Fibroblast of pulmonary artery (primary cell): ENCODE measurements around the gene DDR2.
"Not testable (repeated sequence)": the region's sequence is repeated elsewhere in the genome, so short reads cannot be mapped to it uniquely, and the experiment has no call there.

ENCODE experiments used
- DNase-seq: peaks from one replicate; pipeline ENCODE4 v3.0.0-alpha.2; 2010; ENCODE audit warnings: low read depth
- H3K4me3 ChIP-seq: replicated peaks from 2 replicates; pipeline ENCODE4 v1.5.1; 2011; ENCODE audit warnings: low read depth, mild to moderate bottlenecking, control low read depth, low read length, moderate library complexity
- TF ChIP-seq, protein P1 (sequence below): IDR thresholded peaks from 2 replicates; pipeline ENCODE4 v1.5.1; 2011; ENCODE audit warnings: mild to moderate bottlenecking, control low read depth, low read length, inconsistent platforms; ENCODE audit errors: missing control alignments

DDR2 gene

DNA sequence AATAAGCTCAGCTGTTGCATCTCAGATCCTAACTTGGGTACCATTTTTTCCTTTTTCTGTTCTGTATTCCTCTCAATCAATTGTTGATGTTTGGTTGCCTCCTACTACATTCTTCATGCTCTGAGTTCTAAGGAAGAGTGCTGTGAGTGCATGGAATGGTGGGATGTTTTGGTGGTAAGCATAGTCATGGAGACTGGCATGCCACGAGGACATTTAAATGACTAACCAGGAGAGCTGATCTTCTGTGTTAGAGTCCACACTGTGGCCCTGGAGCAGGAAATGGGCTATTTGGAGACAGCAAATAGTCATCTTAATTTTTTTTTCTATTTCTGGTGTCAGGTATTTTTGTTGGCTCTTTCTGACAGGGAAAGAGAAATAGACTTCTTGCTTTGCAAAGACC, 88.7 kb downstream of the DDR2 start:
- no peak overlapping the region for H3K4me3 ChIP-seq
- no peak for DNase-seq
- TF ChIP-seq, protein P1, sequence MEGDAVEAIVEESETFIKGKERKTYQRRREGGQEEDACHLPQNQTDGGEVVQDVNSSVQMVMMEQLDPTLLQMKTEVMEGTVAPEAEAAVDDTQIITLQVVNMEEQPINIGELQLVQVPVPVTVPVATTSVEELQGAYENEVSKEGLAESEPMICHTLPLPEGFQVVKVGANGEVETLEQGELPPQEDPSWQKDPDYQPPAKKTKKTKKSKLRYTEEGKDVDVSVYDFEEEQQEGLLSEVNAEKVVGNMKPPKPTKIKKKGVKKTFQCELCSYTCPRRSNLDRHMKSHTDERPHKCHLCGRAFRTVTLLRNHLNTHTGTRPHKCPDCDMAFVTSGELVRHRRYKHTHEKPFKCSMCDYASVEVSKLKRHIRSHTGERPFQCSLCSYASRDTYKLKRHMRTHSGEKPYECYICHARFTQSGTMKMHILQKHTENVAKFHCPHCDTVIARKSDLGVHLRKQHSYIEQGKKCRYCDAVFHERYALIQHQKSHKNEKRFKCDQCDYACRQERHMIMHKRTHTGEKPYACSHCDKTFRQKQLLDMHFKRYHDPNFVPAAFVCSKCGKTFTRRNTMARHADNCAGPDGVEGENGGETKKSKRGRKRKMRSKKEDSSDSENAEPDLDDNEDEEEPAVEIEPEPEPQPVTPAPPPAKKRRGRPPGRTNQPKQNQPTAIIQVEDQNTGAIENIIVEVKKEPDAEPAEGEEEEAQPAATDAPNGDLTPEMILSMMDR, result no peak

DNA sequence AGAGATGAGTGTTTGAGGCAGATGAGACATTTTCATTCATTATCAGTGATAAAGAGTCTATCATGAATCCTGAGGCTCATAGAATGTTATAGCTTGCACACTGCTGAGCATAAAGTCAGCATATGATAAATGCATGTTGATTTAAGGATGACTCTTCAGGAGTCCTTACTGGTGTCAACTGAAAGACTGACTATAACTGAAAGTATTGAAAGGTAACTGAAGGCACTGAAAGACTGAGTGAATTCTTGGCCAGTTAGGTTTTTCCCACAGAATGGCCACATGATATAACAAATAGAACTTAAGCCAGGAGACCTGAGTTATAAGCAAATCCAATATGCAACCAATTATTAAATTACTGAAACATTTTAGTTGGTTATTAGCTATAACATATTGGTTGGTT, 89.2 kb downstream of the DDR2 start:
- TF ChIP-seq, protein P1, result no peak
- no peak overlapping the region for H3K4me3 ChIP-seq
- DNase-seq, result no peak

DNA sequence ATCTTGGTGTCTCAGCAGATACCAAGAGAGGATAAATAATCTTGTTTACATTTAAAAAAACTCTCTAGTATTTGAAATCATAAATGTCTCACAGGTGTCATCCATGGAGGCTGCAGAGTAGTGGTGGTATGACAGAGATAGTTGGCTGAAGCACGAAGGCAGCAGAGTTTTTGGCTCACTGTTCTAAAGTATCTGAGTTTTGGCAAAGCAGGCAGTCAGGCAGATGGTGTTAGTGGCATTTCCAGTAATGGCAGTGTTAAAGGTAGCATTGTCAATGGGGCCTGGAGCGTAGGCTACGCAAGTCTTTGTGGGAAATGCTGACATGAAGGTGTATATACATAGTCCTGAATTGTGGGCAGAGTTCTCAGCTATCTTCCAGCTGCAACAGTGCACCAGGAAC, 89.8 kb downstream of the DDR2 start:
- no peak for DNase-seq
- TF ChIP-seq, protein P1, result no peak

DNA sequence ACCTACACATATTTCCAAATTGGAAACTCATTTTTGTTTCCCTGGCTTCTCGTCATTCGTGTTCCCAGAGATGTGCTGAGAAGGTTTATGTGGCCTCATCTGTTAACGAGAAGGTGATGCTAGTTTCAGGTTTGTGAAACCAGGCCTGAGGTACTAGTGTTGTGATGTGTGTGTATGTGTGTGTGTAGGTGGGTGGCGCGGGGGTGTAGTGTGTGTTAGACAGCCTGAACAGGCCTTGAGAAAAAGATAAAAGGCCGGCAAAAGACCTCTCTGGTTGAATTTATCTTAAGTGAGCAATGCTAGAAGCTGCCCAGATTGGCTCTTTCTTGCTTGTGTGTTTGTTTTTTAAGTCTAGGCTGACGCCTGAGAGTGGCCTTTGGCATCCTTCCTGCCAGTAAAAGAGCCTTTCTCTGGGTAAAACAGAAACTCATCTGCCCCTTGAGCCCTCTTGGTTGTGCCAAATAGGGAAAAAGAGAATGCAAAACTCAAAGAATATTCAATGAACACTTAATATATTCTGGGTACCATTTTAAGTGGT, 92.4 kb downstream of the DDR2 start:
- no peak overlapping the region for H3K4me3 ChIP-seq
- DNase-seq, result no peak
- TF ChIP-seq, protein P1, result no peak

More for the DNA sequence above, 89.8 kb downstream of the DDR2 start:
- H3K4me3 ChIP-seq, result no peak overlapping the region

DNA sequence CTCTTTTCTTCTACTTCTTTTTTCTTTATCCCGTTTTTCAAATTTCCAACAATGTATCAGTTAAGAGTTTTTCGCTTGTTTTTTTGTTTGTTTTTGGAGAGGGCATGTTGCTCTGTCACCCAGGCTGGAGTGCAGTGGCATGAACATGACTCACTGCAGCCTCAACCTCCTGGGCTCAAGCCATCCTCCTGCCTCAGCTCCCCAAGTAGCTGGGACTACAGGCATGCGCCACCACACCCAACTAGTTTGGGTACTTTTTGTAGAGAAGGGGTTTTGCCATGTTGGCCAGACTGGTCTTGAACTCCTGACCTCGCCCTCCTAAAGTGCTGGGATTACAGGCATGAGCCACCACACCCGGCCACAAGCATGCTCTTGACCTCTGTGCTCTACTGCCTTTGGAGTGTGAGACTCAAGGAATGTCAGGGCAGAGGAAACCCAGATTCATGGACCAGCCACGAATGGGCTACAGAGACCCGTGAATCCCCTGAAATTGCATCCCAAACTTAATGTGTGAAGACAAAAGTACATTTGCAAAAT, 93.1 kb downstream of the DDR2 start:
- DNase-seq, result no peak
- TF ChIP-seq, protein P1, result no peak

DNA sequence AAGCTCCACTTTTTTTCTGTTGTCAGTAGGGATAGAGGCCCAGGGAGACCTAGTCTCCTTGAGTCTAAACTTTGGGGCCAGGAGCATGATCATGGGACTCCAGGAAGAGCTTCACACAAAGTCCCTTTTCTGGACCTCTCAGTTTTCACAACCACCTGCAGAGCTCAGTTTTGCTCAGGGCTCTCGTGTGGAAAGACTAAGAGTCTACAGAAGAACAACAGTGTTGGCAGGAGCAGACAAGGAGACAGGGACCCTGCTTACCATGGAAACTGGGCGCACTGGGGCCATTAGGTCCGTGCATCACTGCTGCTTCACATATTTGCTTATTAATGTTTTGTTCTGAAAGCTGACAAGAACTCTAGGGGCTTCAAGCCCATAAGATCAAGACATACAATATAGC, 94.3 kb downstream of the DDR2 start:
- H3K4me3 ChIP-seq, result no peak overlapping the region
- DNase-seq, result no peak
- TF ChIP-seq, protein P1, result no peak

More for the DNA sequence above, 93.1 kb downstream of the DDR2 start:
- no peak overlapping the region for H3K4me3 ChIP-seq

DNA sequence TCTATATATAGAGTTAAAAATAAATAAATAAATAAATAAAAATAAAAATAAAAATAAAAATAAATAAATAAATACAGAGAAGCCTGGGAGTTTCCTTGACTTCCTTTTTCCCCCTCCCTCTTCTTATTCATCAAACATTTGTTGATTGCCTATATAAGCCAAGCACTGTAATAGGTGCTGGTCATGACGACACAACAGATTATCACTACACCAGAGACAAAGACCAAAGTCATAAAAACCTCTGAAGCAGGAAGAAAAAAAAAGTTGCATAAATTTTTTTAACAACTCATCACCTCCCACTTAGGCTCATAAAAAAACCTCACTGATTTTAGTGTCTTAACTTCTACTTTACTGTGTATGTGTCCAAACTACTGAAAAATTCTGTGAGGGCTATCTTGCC, 95.2 kb downstream of the DDR2 start:
- not testable (repeated sequence) for DNase-seq, H3K4me3 ChIP-seq
